CD4-positive, alpha-beta T cell (primary cell): ENCODE measurements around the gene LMAN2. TPM values are rescaled to one million over a fixed set of nuclear protein-coding genes. Genes with fewer than 3 reads are reported as not detected.

Source experiments
- ATAC-seq: fragments of 200-7000 bp; cut with Tn5 transposase; one replicate; pipeline ENCODE4 v1.10.0; 2022; ENCODE audit warnings: mild to moderate bottlenecking; ENCODE audit not compliant: poor library complexity
- CTCF ChIA-PET: fragments of 350-600 bp; sonication (Branson Sonifier 250); formaldehyde crosslinking; loops from one replicate; lab custom pipeline; 2021; ENCODE audit warnings: antibody characterized with exemption, inconsistent platforms; lab: Charles Lee
- POLR2A ChIA-PET: fragments of 350-600 bp; sonication (Branson Sonifier 250); formaldehyde crosslinking; loops from one replicate; lab custom pipeline; 2021; ENCODE audit warnings: antibody characterized with exemption, inconsistent platforms; lab: Charles Lee
- DNase-seq, 14 experiments: peaks; one replicate each; pipeline ENCODE4 v3.0.0-alpha.2; 2013 to 2020; ENCODE audit warnings: mixed read lengths in 2 of 14
- H3K27ac ChIP-seq, 2 donors: one replicate each; pipeline versions ENCODE4 v1.5.1 to v1.7.0; 2013; ENCODE audit warnings: low read length in 2 of 2, low read depth in 1 of 2, mild to moderate bottlenecking in 1 of 2
- H3K27me3 ChIP-seq, 2 experiments: 1 replicate in 1 of 2; 2 replicates in 1 of 2; pipeline versions ENCODE4 v1.6.1 to v1.7.0; 2013; ENCODE audit warnings: low read length in 2 of 2, control low read depth in 1 of 2, mild to moderate bottlenecking in 1 of 2, moderate library complexity in 1 of 2; ENCODE audit not compliant: insufficient read depth in 2 of 2, control insufficient read depth in 1 of 2
- H3K36me3 ChIP-seq: one replicate; pipeline ENCODE4 v1.6.1; 2013; ENCODE audit warnings: low read length, control low read depth; ENCODE audit not compliant: insufficient read depth
- H3K4me1 ChIP-seq: one replicate; pipeline ENCODE4 v1.6.1; 2013; ENCODE audit warnings: low read length, control low read depth; ENCODE audit not compliant: insufficient read depth
- H3K4me3 ChIP-seq: one replicate; pipeline ENCODE4 v1.5.1; 2013; ENCODE audit warnings: mild to moderate bottlenecking, low read length, moderate library complexity
- H3K9me3 ChIP-seq, 2 experiments: 1 replicate in 1 of 2; 2 replicates in 1 of 2; pipeline versions ENCODE4 v1.6.1 to v1.7.0; 2013; ENCODE audit warnings: low read length in 2 of 2, mild to moderate bottlenecking in 2 of 2, control low read depth in 1 of 2, moderate library complexity in 1 of 2; ENCODE audit not compliant: control insufficient read depth in 1 of 2, insufficient read depth in 1 of 2
- H3K27ac Mint-ChIP-seq: one replicate; pipeline ENCODE4 v1.8.0; 2020; ENCODE audit warnings: mixed read lengths
- H3K27me3 Mint-ChIP-seq: one replicate; pipeline ENCODE4 v1.8.0; 2021; ENCODE audit warnings: mixed read lengths
- H3K36me3 Mint-ChIP-seq: one replicate; pipeline ENCODE4 v1.8.0; 2021; ENCODE audit warnings: low read depth, mixed read lengths
- H3K4me1 Mint-ChIP-seq: one replicate; pipeline ENCODE4 v1.8.0; 2021; ENCODE audit warnings: low read depth, mixed read lengths
- H3K4me3 Mint-ChIP-seq: one replicate; pipeline ENCODE4 v1.8.0; 2020; ENCODE audit warnings: mild to moderate bottlenecking, mixed read lengths
- H3K9me3 Mint-ChIP-seq: one replicate; pipeline ENCODE4 v1.8.0; 2020; ENCODE audit warnings: mixed read lengths
- intact Hi-C, 2 experiments: fragments of 100-400 bp; cut with DNase I in 1 of 2; cut with micrococcal nuclease in 1 of 2; formaldehyde crosslinking; loops; one replicate each; pipeline versions ENCODE4 v1.15.1 to v1.9.0; 2023 to 2025; cut with DNase I, micrococcal nuclease
- total RNA-seq, 174 experiments: library from RNA in 2 of 174; stranded (reverse) in 2 of 174; gene quantifications; one replicate each; pipeline ENCODE4 v1.2.3 and lab custom pipeline; 2021 to 2026
- TF ChIP-seq, protein P1 (sequence below): fragments of 200-600 bp; IDR thresholded peaks from one replicate; pipeline ENCODE4 v1.8.0; 2022; ENCODE audit warnings: antibody characterized with exemption, mild to moderate bottlenecking

LMAN2 gene
- total RNA-seq, 2 experiments from 2014 or later: 54.5 to 55.6 TPM

DNA sequence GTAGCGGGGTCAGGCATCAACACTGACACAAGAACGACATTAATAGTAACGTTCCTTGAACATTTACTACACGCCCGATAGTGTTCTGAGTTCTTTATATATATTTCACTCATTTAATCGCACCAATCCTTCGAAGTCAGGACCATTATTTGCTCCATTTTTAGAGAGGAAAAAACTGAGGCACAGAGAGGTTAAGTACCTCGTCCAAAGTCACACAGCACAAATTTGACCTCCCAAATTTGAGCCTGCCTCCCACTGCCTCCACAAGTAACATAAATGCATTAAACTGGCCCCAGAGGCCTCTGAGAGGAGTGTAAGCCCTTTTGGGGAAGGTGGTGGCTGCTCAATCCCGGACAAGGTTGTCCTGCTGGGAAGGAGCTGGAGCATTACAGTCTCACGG, 12.1 kb upstream of the LMAN2 start:
- Histone ChIP-seq H3K4me1 (peaks cover 82% of the 10 kb centered on the region), H3K9me3 (no peaks in the 10 kb centered on the region), H3K27me3 (no peaks in the 10 kb centered on the region), H3K36me3 (peaks cover 58% of the 10 kb centered on the region), H3K4me3 (peak overlapping the region; percentile 61), H3K27ac (peak overlapping the region in 1 of 2 donors; percentile 82)
- peaks cover 67% of the 10 kb centered on the region for H3K4me1 Mint-ChIP-seq
- ChIA-PET CTCF (no interaction called here), POLR2A (interaction anchor here (1.0 to 1.3 kb wide), 5 partner anchors 9 to 85 kb away, joined by 3 to 5 read pairs (median 4); partner anchors contain the start of genes LMAN2 and SLC34A1)
- H3K27me3 Mint-ChIP-seq: no peaks in the 10 kb centered on the region
- TF ChIP-seq, protein P1, sequence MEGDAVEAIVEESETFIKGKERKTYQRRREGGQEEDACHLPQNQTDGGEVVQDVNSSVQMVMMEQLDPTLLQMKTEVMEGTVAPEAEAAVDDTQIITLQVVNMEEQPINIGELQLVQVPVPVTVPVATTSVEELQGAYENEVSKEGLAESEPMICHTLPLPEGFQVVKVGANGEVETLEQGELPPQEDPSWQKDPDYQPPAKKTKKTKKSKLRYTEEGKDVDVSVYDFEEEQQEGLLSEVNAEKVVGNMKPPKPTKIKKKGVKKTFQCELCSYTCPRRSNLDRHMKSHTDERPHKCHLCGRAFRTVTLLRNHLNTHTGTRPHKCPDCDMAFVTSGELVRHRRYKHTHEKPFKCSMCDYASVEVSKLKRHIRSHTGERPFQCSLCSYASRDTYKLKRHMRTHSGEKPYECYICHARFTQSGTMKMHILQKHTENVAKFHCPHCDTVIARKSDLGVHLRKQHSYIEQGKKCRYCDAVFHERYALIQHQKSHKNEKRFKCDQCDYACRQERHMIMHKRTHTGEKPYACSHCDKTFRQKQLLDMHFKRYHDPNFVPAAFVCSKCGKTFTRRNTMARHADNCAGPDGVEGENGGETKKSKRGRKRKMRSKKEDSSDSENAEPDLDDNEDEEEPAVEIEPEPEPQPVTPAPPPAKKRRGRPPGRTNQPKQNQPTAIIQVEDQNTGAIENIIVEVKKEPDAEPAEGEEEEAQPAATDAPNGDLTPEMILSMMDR: no peak
- intact Hi-C loops: loop anchor here in 1 of 2 experiments (5.0 kb wide), 1 partner anchor 51 kb away; the partner anchor contains the start of gene MXD3
- peaks cover 64% of the 10 kb centered on the region for H3K36me3 Mint-ChIP-seq
- no peak for DNase-seq
- peak overlapping the region; percentile 76 for H3K27ac Mint-ChIP-seq
- no peak for ATAC-seq
- H3K9me3 Mint-ChIP-seq: no peaks in the 10 kb centered on the region
- peak overlapping the region; percentile 38 for H3K4me3 Mint-ChIP-seq

DNA sequence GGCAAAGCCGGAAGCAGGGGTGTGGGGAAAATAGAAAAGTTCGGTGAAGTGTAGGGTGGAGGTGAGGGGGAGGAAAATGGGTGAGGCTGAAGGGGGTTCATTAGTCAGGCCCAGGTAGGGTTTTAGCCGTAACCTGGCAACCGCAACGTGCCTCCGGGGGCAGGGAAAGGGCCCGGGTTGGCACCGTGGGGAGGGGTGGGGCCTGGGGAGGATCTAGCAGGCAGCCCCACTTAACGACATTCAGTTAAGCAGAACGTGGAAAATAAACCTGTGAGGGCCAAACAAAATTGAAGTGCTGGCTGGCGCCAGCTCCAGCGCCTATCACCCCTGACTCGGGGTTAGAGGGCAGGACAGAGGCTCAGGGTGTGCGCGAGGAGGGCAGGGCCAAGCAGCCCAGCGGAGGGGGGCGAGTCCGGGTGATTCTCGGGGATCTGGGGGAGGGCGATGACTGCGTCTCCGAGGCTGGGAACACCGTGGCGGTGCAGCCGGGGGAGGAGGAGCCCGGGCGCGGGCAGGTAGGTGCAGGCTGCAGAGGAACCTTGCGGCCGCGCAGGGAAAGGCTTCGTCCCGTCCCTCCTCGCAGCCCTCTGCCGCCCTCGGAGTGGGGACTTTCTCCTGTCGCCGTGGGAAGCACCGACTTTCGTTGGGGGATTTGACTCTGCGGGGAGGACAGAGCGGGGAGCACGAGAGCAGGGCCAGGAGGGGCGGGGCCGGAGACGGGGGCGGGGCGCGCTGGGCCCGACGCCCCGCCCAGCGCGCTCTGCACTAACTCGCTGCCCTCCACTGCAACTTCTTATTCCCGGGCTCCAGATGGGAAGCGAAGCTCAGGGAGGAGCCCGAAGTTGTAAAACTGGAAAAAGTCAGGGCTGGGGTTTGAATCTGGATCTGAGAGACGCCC, 11.4 kb upstream of the LMAN2 start:
- peaks cover 57% of the 10 kb centered on the region for H3K36me3 Mint-ChIP-seq
- intact Hi-C loops: loop anchor here in 1 of 2 experiments (5.0 kb wide), 1 partner anchor 51 kb away; the partner anchor contains the start of gene MXD3
- TF ChIP-seq, protein P1: no peak

DNA sequence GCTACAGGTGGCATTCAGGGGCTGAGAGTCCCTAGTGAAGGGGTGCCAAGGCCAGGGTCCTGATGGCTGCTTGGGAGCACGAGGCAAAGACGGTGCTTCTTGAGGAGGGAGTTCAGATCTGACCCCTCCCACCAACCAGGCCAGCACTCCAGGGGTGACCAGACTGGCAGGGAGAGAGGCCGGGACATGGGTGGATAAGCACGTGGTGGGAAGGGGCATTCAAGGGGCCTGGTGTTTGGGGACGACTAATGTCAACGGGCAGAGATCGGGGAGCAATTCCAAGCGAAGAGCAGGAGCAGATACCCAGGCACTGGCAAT, 10.8 kb upstream of the LMAN2 start:
- Histone ChIP-seq H3K27ac (peak overlapping the region; percentile 72 to 82), H3K36me3 (peaks cover 44% of the 10 kb centered on the region), H3K27me3 (no peaks in the 10 kb centered on the region), H3K9me3 (no peaks in the 10 kb centered on the region), H3K4me3 (peak overlapping the region; percentile 61), H3K4me1 (peaks cover 89% of the 10 kb centered on the region)
- no peaks in the 10 kb centered on the region for H3K9me3 Mint-ChIP-seq
- H3K4me3 Mint-ChIP-seq: peak overlapping the region; percentile 90
- H3K4me1 Mint-ChIP-seq: peaks cover 69% of the 10 kb centered on the region
- TF ChIP-seq, protein P1: no peak
- ChIA-PET CTCF (interaction anchor here (1.4 kb wide), 1 partner anchor 8 kb away, joined by 3 read pairs; no protein-coding TSS in a partner anchor), POLR2A (interaction anchor here (1.6 to 6.2 kb wide), 4 partner anchors 9 to 135 kb away, joined by 5 to 51 read pairs (median 14); partner anchors contain the start of genes LMAN2 and PDLIM7)
- intact Hi-C loops: loop anchor here in 1 of 2 experiments (5.0 kb wide), 1 partner anchor 50 kb away; the partner anchor contains the start of gene MXD3
- H3K36me3 Mint-ChIP-seq: peaks cover 62% of the 10 kb centered on the region
- DNase-seq (no peak), ATAC-seq (no peak)
- H3K27ac Mint-ChIP-seq: peak overlapping the region; percentile 76
- no peaks in the 10 kb centered on the region for H3K27me3 Mint-ChIP-seq

More for the DNA sequence above, 11.4 kb upstream of the LMAN2 start:
- ATAC-seq (peak; percentile 72), DNase-seq (peak in 13 of 14 experiments; percentile 47 to 93 (median 63))
- ChIA-PET POLR2A (interaction anchor here (1.0 to 2.8 kb wide), 5 partner anchors 11 to 135 kb away, joined by 3 to 15 read pairs (median 5); partner anchors contain the start of genes LMAN2 and PDLIM7), CTCF (no interaction called here)
- H3K4me1 Mint-ChIP-seq: peaks cover 63% of the 10 kb centered on the region
- H3K27me3 Mint-ChIP-seq: no peaks in the 10 kb centered on the region
- H3K4me3 Mint-ChIP-seq: peak overlapping the region; percentile 90
- Histone ChIP-seq H3K9me3 (no peaks in the 10 kb centered on the region), H3K27me3 (no peaks in the 10 kb centered on the region), H3K4me3 (peak overlapping the region; percentile 61), H3K4me1 (peaks cover 84% of the 10 kb centered on the region), H3K27ac (peak overlapping the region; percentile 72 to 82), H3K36me3 (peaks cover 51% of the 10 kb centered on the region)
- H3K9me3 Mint-ChIP-seq: no peaks in the 10 kb centered on the region
- H3K27ac Mint-ChIP-seq: peak overlapping the region; percentile 76
